HCT116 (cell line): ENCODE results near the gene SLC35F3. TPM values are rescaled to one million over a fixed set of nuclear protein-coding genes. Genes with fewer than 3 reads are reported as not detected.

Experiments
- ATAC-seq: fragments of 200-7000 bp; cut with Tn5 transposase; 2 replicates; pipeline ENCODE4 v1.9.1; 2020; ENCODE audit warnings: mild to moderate bottlenecking, moderate library complexity
- BruUV-seq: library from RNA; stranded (reverse); fragments of 400-500 nt; replicated peaks from 2 replicates; lab custom pipeline; 2021; lab: Mats Ljungman, UMichigan
- CTCF ChIA-PET: fragments of 300-600 bp; sonication (Branson Sonifier 250); formaldehyde crosslinking; loops from one replicate; lab custom pipeline; 2021; ENCODE audit warnings: antibody characterized with exemption; lab: Charles Lee
- POLR2A ChIA-PET: fragments of 300-600, 350-600 bp; sonication (Branson Sonifier 250); formaldehyde crosslinking; loops from one replicate; lab custom pipeline; 2021; ENCODE audit warnings: antibody characterized with exemption; lab: Charles Lee
- RAD21 ChIA-PET, 2 experiments: fragments of 300-600 bp; sonication (Branson Sonifier 250); formaldehyde crosslinking; loops; one replicate each; lab custom pipeline; 2023; ENCODE audit warnings: low total read pairs in 2 of 2; ENCODE audit not compliant: uncharacterized antibody in 2 of 2, unreplicated experiment in 2 of 2, low non-redundant PET in 1 of 2; lab: Charles Lee
- DNase-seq: peaks from one replicate; pipeline ENCODE4 v3.0.0-alpha.2; 2010; ENCODE audit warnings: low read depth, low spot score
- H2AFZ ChIP-seq: fragments of 200-600 bp; shearing (Covaris generic), sonication (generic); 2 replicates; pipeline ENCODE4 v1.6.1; 2017; ENCODE audit warnings: low read depth, mixed run types, mixed read lengths, antibody characterized with exemption, low read length; ENCODE audit not compliant: poor library complexity, severe bottlenecking
- H3K27ac ChIP-seq: 2 replicates; pipeline ENCODE4 v1.5.1; 2012; ENCODE audit warnings: low read depth, low read length
- H3K27me3 ChIP-seq: fragments of 200-600 bp; sonication (generic); 2 replicates; pipeline ENCODE4 v1.6.1; 2016; ENCODE audit warnings: mixed run types, low read length, mixed read lengths; ENCODE audit not compliant: insufficient read depth
- H3K36me3 ChIP-seq, 2 experiments: fragments of 200-500 bp in 1 of 2; fragments of 200-600 bp in 1 of 2; sonication (Bioruptor generic) in 1 of 2; sonication (generic) in 1 of 2; 2 replicates each; pipeline versions ENCODE4 v1.5.1 to v1.6.1; 2014 to 2016; ENCODE audit warnings: low read length in 2 of 2, inconsistent platforms in 1 of 2, mixed read lengths in 1 of 2, mixed run types in 1 of 2; ENCODE audit not compliant: insufficient read depth in 2 of 2, control insufficient read depth in 1 of 2
- H3K4me1 ChIP-seq, 2 experiments: fragments of 200-600 bp in 1 of 2; sonication (generic) in 1 of 2; 2 replicates each; pipeline versions ENCODE4 v1.5.1 to v1.6.1; 2012 to 2017; ENCODE audit warnings: low read length in 2 of 2, inconsistent platforms in 1 of 2, mild to moderate bottlenecking in 1 of 2, mixed read lengths in 1 of 2, mixed run types in 1 of 2, moderate library complexity in 1 of 2; ENCODE audit not compliant: insufficient read depth in 2 of 2, control insufficient read depth in 1 of 2
- H3K4me2 ChIP-seq: fragments of 200-600 bp; sonication (generic); 2 replicates; pipeline ENCODE4 v1.6.1; 2017; ENCODE audit warnings: mixed run types, low read length, mixed read lengths
- H3K4me3 ChIP-seq, 2 experiments: fragments of 200-600 bp in 1 of 2; sonication (generic) in 1 of 2; replicated peaks in 1 of 2; 2 replicates each; pipeline ENCODE4 v1.5.1; 2011 to 2016; ENCODE audit warnings: low read length in 2 of 2, control low read depth in 1 of 2, low read depth in 1 of 2, mild to moderate bottlenecking in 1 of 2, mixed read lengths in 1 of 2, mixed run types in 1 of 2
- H3K79me2 ChIP-seq: fragments of 200-600 bp; sonication (generic); 2 replicates; pipeline ENCODE4 v1.6.1; 2017; ENCODE audit warnings: mild to moderate bottlenecking, mixed run types, low read length, moderate library complexity, mixed read lengths; ENCODE audit not compliant: insufficient read depth
- H3K9ac ChIP-seq: fragments of 200-600 bp; sonication (generic); 2 replicates; pipeline ENCODE4 v1.6.1; 2016; ENCODE audit warnings: low read length, mixed read lengths
- H3K9me2 ChIP-seq: fragments of 200-600 bp; sonication (generic), shearing (Covaris generic); 2 replicates; pipeline ENCODE4 v1.6.1; 2017; ENCODE audit warnings: mixed run types, mild to moderate bottlenecking, moderate library complexity; ENCODE audit not compliant: insufficient read depth
- H3K9me3 ChIP-seq, 2 experiments: fragments of 200-500 bp in 1 of 2; fragments of 200-600 bp in 1 of 2; sonication (Bioruptor generic) in 1 of 2; sonication (generic) in 1 of 2; 2 replicates each; pipeline ENCODE4 v1.6.1; 2014 to 2017; ENCODE audit warnings: low read length in 2 of 2, mixed read lengths in 2 of 2, inconsistent platforms in 1 of 2, low read depth in 1 of 2, mild to moderate bottlenecking in 1 of 2, mixed run types in 1 of 2, moderate library complexity in 1 of 2; ENCODE audit not compliant: control insufficient read depth in 1 of 2, insufficient read depth in 1 of 2
- H4K20me1 ChIP-seq: fragments of 200-600 bp; sonication (generic), shearing (Covaris generic); 2 replicates; pipeline ENCODE4 v1.6.1; 2017; ENCODE audit warnings: mixed run types, mild to moderate bottlenecking, moderate library complexity; ENCODE audit not compliant: insufficient read depth
- ATF3 ChIP-seq: IDR thresholded peaks from 2 replicates; pipeline ENCODE4 v1.6.1; 2012
- CBX3 ChIP-seq: IDR thresholded peaks from 2 replicates; pipeline ENCODE4 v1.6.1; 2012; ENCODE audit warnings: low read depth
- CEBPB ChIP-seq: IDR thresholded peaks from 2 replicates; pipeline ENCODE4 v1.6.1; 2012; ENCODE audit warnings: low read depth
- CTCF ChIP-seq, 3 experiments: fragments of 200-600 bp in 1 of 3; sonication (generic) in 1 of 3; IDR thresholded peaks in 2 of 3; conservative IDR thresholded peaks in 1 of 3; 2 replicates each; pipeline ENCODE4 v1.5.1; 2012 to 2017; ENCODE audit warnings: low read depth in 2 of 3, low read length in 2 of 3, antibody characterized with exemption in 1 of 3, borderline replicate concordance in 1 of 3, control low read depth in 1 of 3, mild to moderate bottlenecking in 1 of 3, mixed read lengths in 1 of 3, mixed run types in 1 of 3, moderate library complexity in 1 of 3; ENCODE audit not compliant: insufficient read depth in 1 of 3
- EGR1 ChIP-seq: IDR thresholded peaks from 2 replicates; pipeline ENCODE4 v1.6.1; 2012; ENCODE audit warnings: low read depth
- ELF1 ChIP-seq: IDR thresholded peaks from 2 replicates; pipeline ENCODE4 v1.6.1; 2012; ENCODE audit warnings: low read depth, borderline replicate concordance
- EZH2 ChIP-seq: fragments of 200-600 bp; sonication (generic); IDR thresholded peaks from 2 replicates; pipeline ENCODE4 v1.6.1; 2017; ENCODE audit warnings: antibody characterized with exemption, mixed run types
- EZH2phosphoT487 ChIP-seq: fragments of 200-600 bp; IDR thresholded peaks from 2 replicates; pipeline ENCODE4 v1.6.1; 2018; ENCODE audit warnings: antibody characterized with exemption, borderline replicate concordance
- FOSL1 ChIP-seq: IDR thresholded peaks from 2 replicates; pipeline ENCODE4 v1.6.1; 2012; ENCODE audit warnings: low read depth
- MAX ChIP-seq: IDR thresholded peaks from 2 replicates; pipeline ENCODE4 v1.6.1; 2012
- POLR2A ChIP-seq: IDR thresholded peaks from 2 replicates; pipeline ENCODE4 v1.7.0; 2011; ENCODE audit warnings: borderline replicate concordance; ENCODE audit not compliant: insufficient read depth, insufficient read length; ENCODE audit errors: extremely low read depth
- POLR2AphosphoS5 ChIP-seq: IDR thresholded peaks from 2 replicates; pipeline ENCODE4 v1.6.1; 2011; ENCODE audit warnings: mild to moderate bottlenecking, low read depth, low read length, moderate library complexity
- RAD21 ChIP-seq: IDR thresholded peaks from 2 replicates; pipeline ENCODE4 v1.6.1; 2012; ENCODE audit warnings: low read depth, mild to moderate bottlenecking
- REST ChIP-seq: IDR thresholded peaks from 2 replicates; pipeline ENCODE4 v1.6.1; 2012; ENCODE audit warnings: low read depth
- SIN3A ChIP-seq: IDR thresholded peaks from 2 replicates; pipeline ENCODE4 v1.6.1; 2012; ENCODE audit warnings: low read depth
- SP1 ChIP-seq: IDR thresholded peaks from 2 replicates; pipeline ENCODE4 v1.6.1; 2012; ENCODE audit warnings: low read depth
- SRF ChIP-seq: IDR thresholded peaks from 2 replicates; pipeline ENCODE4 v1.6.1; 2012; ENCODE audit warnings: low read depth
- TCF7L2 ChIP-seq: IDR thresholded peaks from 2 replicates; pipeline ENCODE4 v1.7.0; 2011; ENCODE audit warnings: borderline replicate concordance, inconsistent platforms; ENCODE audit not compliant: insufficient read depth, insufficient read length; ENCODE audit errors: extremely low read depth
- ZBTB33 ChIP-seq: IDR thresholded peaks from 2 replicates; pipeline ENCODE4 v1.6.1; 2011; ENCODE audit warnings: mild to moderate bottlenecking, low read length, moderate library complexity; ENCODE audit not compliant: insufficient replicate concordance; ENCODE audit errors: extremely low read depth
- ZNF274 ChIP-seq: fragments of 200-500 bp; sonication (Bioruptor generic); IDR thresholded peaks from 2 replicates; pipeline ENCODE4 v1.6.1; 2014; ENCODE audit warnings: mild to moderate bottlenecking, low read depth, low read length, inconsistent platforms
- intact Hi-C: fragments of 100-400 bp; cut with micrococcal nuclease; formaldehyde crosslinking; loops from 2 replicates; pipeline ENCODE4 v1.10.0; 2022
- total RNA-seq: library from RNA; stranded (reverse); gene quantifications from one replicate; pipeline ENCODE4 v1.2.1, GENCODE V29; 2021; ENCODE audit not compliant: unreplicated experiment

The SLC35F3 gene
- total RNA-seq, 1 experiment from 2014 or later: 6.4 TPM

- Histone ChIP-seq H3K36me3 (no peaks in the 10 kb centered on the region), H3K27ac (no peak overlapping the region), H4K20me1 (no peaks in the 10 kb centered on the region), H2AFZ (no peak overlapping the region), H3K9me3 (no peaks in the 10 kb centered on the region), H3K9me2 (no peaks in the 10 kb centered on the region), H3K9ac (no peak overlapping the region), H3K79me2 (no peaks in the 10 kb centered on the region), H3K4me2 (no peak overlapping the region), H3K4me3 (no peak overlapping the region), H3K4me1 (0 out of 4 replicates have a peak, but pooled peaks cover 0 to 6% of the 10 kb centered on the region in 2 experiments), H3K27me3 (no peaks in the 10 kb centered on the region)
- DNase-seq: no peak
- intact Hi-C loops: loop anchor here (10.0 kb wide), 1 partner anchor 1012 kb away; no protein-coding TSS in a partner anchor
- POLR2A ChIA-PET: no interaction called here
- RAD21 ChIA-PET: no interaction called here
- CTCF ChIA-PET: no interaction called here
- TF ChIP-seq REST: no peak
- no peak for TF ChIP-seq EZH2phosphoT487
- no peak for TF ChIP-seq MAX
- TF ChIP-seq CTCF (IDR thresholded peaks at IDR 0.05 in 2 of 3, conservative IDR thresholded peaks at IDR 0.05 in 1 of 3; ENCODE audit: borderline replicate concordance in 1 of 3, insufficient read depth in 1 of 3, low read depth in 2 of 3, low read length in 2 of 3): no peak
- TF ChIP-seq ATF3: no peak
- TF ChIP-seq POLR2AphosphoS5: no peak
- no peak for TF ChIP-seq POLR2A
- TF ChIP-seq EGR1: no peak
- TF ChIP-seq EZH2: no peak
- no peak for TF ChIP-seq SP1
- TF ChIP-seq SIN3A: no peak
- no peak for TF ChIP-seq RAD21
- no peak for TF ChIP-seq CEBPB
- TF ChIP-seq FOSL1: no peak
- TF ChIP-seq ELF1: no peak
- no peak for TF ChIP-seq ZBTB33
- no peak for TF ChIP-seq SRF
- no peak for TF ChIP-seq CBX3
- no peak for TF ChIP-seq ZNF274
- TF ChIP-seq TCF7L2: no peak
- BruUV-seq: no TSS peak
- ATAC-seq: no peak
Measured at GRCh38 chr1:234316937-234317336, 412.5 kb downstream of the SLC35F3 start.
